Pancreas (tissue), 10 donors: ENCODE data around the gene MYH1. TPM values are rescaled to one million over a fixed set of nuclear protein-coding genes. Genes with fewer than 3 reads are reported as not detected.

Source experiments
- ATAC-seq, 4 donors: fragments of 200-7000 bp; cut with Tn5 transposase; one replicate each; pipeline versions ENCODE4 v1.8.0 to v1.9.1; 2020; ENCODE audit warnings: mild to moderate bottlenecking in 4 of 4, moderate library complexity in 4 of 4
- DNase-seq, 6 donors: peaks; one replicate each; pipeline ENCODE4 v3.0.0-alpha.2; 2020
- FAIRE-seq: peaks from 2 replicates; lab custom pipeline; 2012; peaks lifted over from hg19 to GRCh38; lab: Jason Lieb, UNC
- H3K27ac ChIP-seq, 4 donors: fragments of 200-600 bp; sonication (generic); 1 replicate in 3 of 4; 2 replicates in 1 of 4; pipeline versions ENCODE4 v1.5.0 to v1.8.0; 2020
- H3K27me3 ChIP-seq, 4 donors: fragments of 200-600 bp; one replicate each; pipeline ENCODE4 v1.8.0; 2021
- H3K36me3 ChIP-seq, 3 donors: fragments of 200-600 bp; sonication (generic) in 1 of 3; one replicate each; pipeline versions ENCODE4 v1.5.0 to v1.8.0; 2020 to 2021
- H3K4me1 ChIP-seq, 3 donors: fragments of 200-600 bp; one replicate each; pipeline ENCODE4 v1.8.0; 2021
- H3K4me3 ChIP-seq, 4 donors: fragments of 200-600 bp; sonication (generic) in 2 of 4; one replicate each; pipeline versions ENCODE4 v1.5.0 to v1.8.0; 2020 to 2021
- H3K9me3 ChIP-seq, 4 donors: fragments of 200-600 bp; one replicate each; pipeline ENCODE4 v1.8.0; 2021
- CTCF ChIP-seq, 4 donors: fragments of 200-600 bp; sonication (generic) in 3 of 4; IDR thresholded peaks; one replicate each; pipeline versions ENCODE4 v1.5.0 to v1.8.0; 2021; ENCODE audit warnings: antibody characterized with exemption in 4 of 4
- WGBS, 2 donors: extraction: QIAGEN DNeasy Blood & Tissue Kit; methylation state at CpG; one replicate each; pipeline ENCODE4 v1.1.7; 2013; 5-methylcytosine and 5-hydroxymethylcytosine counted together
- intact Hi-C, 3 donors: fragments of 100-400 bp; cut with DNase I; formaldehyde crosslinking; loops; one replicate each; pipeline versions ENCODE4 v1.11.1 to v1.14.2; 2022
- polyA plus RNA-seq, 2 donors: library from polyadenylated mRNA; stranded (reverse); fragments of 200-250 nt; gene quantifications; one replicate each; pipeline ENCODE4 v1.2.3, GENCODE V29; 2013
- total RNA-seq, 6 donors: library from RNA; stranded (reverse); fragmentation: NEBNext Ultra II Directional in 4 of 6; extraction: Animal tissue kit (Norgen Biotek cat#: 25700) in 4 of 6; gene quantifications; one replicate each; pipeline versions ENCODE4 v1.2.1 to v1.2.4, GENCODE V29; 2021 to 2023
- donor health status: healthy with polysubstance abuse.
- donor health status: DM: no; HTN: no; CAD: no; lungs with moderate emphysema.
- donor health status: DM: no; HTN: no; CAD: no.
- donor health status: control.
- donor health status: control.
- donor health status: Bipolar disorder and iron deficiency.
- donor health status: DM: yes; HTN: yes; CAD: no.
- donor health status: DM: no; HTN: no; CAD: no.
- donor health status: DM: no; HTN: no; CAD: no.
- donor health status: DM: yes; HTN: yes; CAD: no.

Gene MYH1
- total and polyA plus RNA-seq, 8 donors: 0.04 to 0.09 TPM; not detected in 6

DNA sequence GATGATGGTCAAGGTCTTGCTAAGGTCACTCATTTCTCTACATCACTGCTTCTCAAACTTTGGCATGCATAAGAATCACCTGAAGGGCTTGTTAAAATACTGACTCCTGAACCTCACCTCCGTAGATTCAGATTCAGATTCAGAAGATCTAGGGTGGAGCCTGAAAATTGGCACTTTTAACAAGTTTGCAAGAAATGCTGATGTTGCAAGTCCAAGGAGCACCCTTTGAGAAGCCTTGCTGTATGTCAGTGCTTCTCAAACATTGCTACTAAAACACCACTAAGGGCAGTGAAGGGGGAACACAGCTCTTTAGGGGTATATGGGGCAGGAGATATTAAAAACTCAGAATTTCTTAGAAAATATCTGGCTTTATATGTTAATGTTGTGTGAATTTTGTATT lies 13.7 kb upstream of the MYH1 start:
- no peaks in the 10 kb centered on the region for H3K36me3 ChIP-seq

GRCh38 chr17:10527419-10527818 lies 9.1 kb upstream of the MYH1 start:
- no peaks in the 10 kb centered on the region for H3K9me3 ChIP-seq
- no peak for ATAC-seq
- H3K27ac ChIP-seq: no peak overlapping the region
- TF ChIP-seq CTCF (IDR thresholded peaks at IDR 0.05): no peak
- DNase-seq: no peak
- peaks cover 0 to 3% (median 0%) of the 10 kb centered on the region in 4 donors for H3K27me3 ChIP-seq
- 61 to 70% methylated on average over 6 of the region's 6 CpGs for WGBS, 2 donors
- H3K4me3 ChIP-seq: no peak overlapping the region
- intact Hi-C loops: no loop called here
- no peaks in the 10 kb centered on the region for H3K4me1 ChIP-seq
- H3K36me3 ChIP-seq: no peaks in the 10 kb centered on the region
- FAIRE-seq: no peak

More for the DNA sequence above, 13.7 kb upstream of the MYH1 start:
- no peaks in the 10 kb centered on the region for H3K4me1 ChIP-seq
- WGBS, 2 donors: 44 to 46% methylated on average over 1 of the region's 1 CpG
- no peak for DNase-seq
- FAIRE-seq: no peak
- ATAC-seq: no peak
- TF ChIP-seq CTCF (IDR thresholded peaks at IDR 0.05): no peak
- no peak overlapping the region for H3K27ac ChIP-seq
- H3K4me3 ChIP-seq: no peak overlapping the region
- intact Hi-C loops: no loop called here
- no peaks in the 10 kb centered on the region for H3K9me3 ChIP-seq
- H3K27me3 ChIP-seq: peaks cover 0 to 3% (median 0%) of the 10 kb centered on the region in 4 donors

DNA sequence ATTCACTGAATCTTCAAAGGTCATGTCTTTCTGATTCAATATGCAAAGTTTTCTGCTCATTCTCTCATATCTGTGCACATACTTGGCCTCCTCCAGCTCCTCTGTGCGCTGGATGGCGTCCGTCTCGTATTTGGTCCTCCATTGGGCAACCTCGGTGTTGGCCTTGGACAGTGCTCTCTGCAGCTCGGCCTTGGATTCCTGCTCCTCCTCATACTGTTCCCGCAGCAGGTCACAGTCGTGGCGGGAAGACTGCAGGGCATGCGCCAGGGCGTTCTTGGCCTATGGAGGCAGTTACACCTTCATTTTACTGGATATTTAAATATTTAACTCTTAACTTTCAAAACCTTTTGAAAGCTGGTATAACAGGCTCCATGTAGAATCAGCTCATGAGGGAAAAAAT lies 8.2 kb upstream of the MYH1 start:
- Histone ChIP-seq H3K36me3 (no peaks in the 10 kb centered on the region), H3K27me3 (peaks cover 0 to 3% (median 0%) of the 10 kb centered on the region in 4 donors), H3K9me3 (no peaks in the 10 kb centered on the region), H3K4me3 (no peak overlapping the region), H3K27ac (no peak overlapping the region), H3K4me1 (no peaks in the 10 kb centered on the region)
- intact Hi-C loops: no loop called here
- FAIRE-seq (no peak), ATAC-seq (no peak), DNase-seq (no peak)
- TF ChIP-seq CTCF (IDR thresholded peaks at IDR 0.05): no peak
- 65 to 76% methylated on average over 11 of the region's 11 CpGs for WGBS, 2 donors

- Histone ChIP-seq H3K9me3 (no peaks in the 10 kb centered on the region), H3K27me3 (no peaks in the 10 kb centered on the region), H3K4me3 (no peak overlapping the region), H3K4me1 (no peaks in the 10 kb centered on the region), H3K27ac (no peak overlapping the region), H3K36me3 (no peaks in the 10 kb centered on the region)
- intact Hi-C loops: no loop called here
- ATAC-seq: no peak
- no peak for DNase-seq
- no peak for FAIRE-seq
- TF ChIP-seq CTCF (IDR thresholded peaks at IDR 0.05): no peak
- WGBS, 2 donors: 78 to 83% methylated on average over 7 of the region's 7 CpGs
These were observed 4.7 kb upstream of the MYH1 start for GRCh38 chr17:10523064-10523463.

DNA sequence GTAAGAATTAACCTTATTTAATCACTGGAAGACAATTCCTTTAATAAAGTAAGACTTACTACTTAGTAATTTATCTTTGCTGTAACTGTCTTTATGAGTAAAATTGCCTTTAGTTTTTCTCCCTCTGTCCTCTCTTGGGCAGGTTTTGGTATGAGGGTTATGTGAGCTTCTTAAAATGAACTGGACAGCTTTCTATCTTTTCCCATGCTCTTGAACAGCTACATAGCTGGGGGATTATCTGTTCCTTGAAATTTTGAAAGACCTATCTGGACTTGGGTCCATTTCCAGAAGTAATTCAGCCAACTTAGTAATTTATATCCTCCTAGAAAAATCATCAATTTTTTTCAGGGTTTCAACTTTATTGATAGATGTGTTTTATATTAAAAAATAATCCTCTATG lies 3.6 kb upstream of the MYH1 start:
- intact Hi-C loops: no loop called here
- H3K9me3 ChIP-seq: no peaks in the 10 kb centered on the region
- no peak overlapping the region for H3K27ac ChIP-seq
- DNase-seq (no peak), ATAC-seq (no peak), FAIRE-seq (no peak)
- H3K36me3 ChIP-seq: no peaks in the 10 kb centered on the region
- no peak overlapping the region for H3K4me3 ChIP-seq
- no peaks in the 10 kb centered on the region for H3K27me3 ChIP-seq
- H3K4me1 ChIP-seq: no peaks in the 10 kb centered on the region
- no peak for TF ChIP-seq CTCF (IDR thresholded peaks at IDR 0.05)
